Measurements from ENCODE around the gene GSG1L.
A peak's percentile ranks its signal among the peaks of the same experiment; 100 is the strongest.
"Not testable (repeated sequence)": the region's sequence is repeated elsewhere in the genome, so short reads cannot be mapped to it uniquely, and the experiment has no call there.

The GSG1L gene

GRCh38 chr16:27980919-27981700 lies 82.4 kb downstream of the GSG1L start:
- no peak for DNase-seq (ENCODE audit: low spot score in 2 of 2)
- H3K27ac Mint-ChIP-seq: no peak overlapping the region
- no peaks in the 10 kb centered on the region for H3K9me3 Mint-ChIP-seq
- H3K4me1 Mint-ChIP-seq: peaks cover 3% of the 10 kb centered on the region
- peaks cover 2% of the 10 kb centered on the region for H3K36me3 Mint-ChIP-seq
- no peak overlapping the region for H3K4me3 Mint-ChIP-seq
- ATAC-seq (ENCODE audit: low read depth): no peak
- H3K27me3 Mint-ChIP-seq: peaks cover 8% of the 10 kb centered on the region

- no peaks in the 10 kb centered on the region for H3K9me3 Mint-ChIP-seq
- H3K27me3 Mint-ChIP-seq: peaks cover 12% of the 10 kb centered on the region
- H3K4me1 Mint-ChIP-seq: peaks cover 3% of the 10 kb centered on the region
- no peak overlapping the region for H3K27ac Mint-ChIP-seq
- H3K36me3 Mint-ChIP-seq: peaks cover 2% of the 10 kb centered on the region
- ATAC-seq (ENCODE audit: low read depth) (no peak), DNase-seq (ENCODE audit: low spot score in 2 of 2) (no peak)
- no peak overlapping the region for H3K4me3 Mint-ChIP-seq
These were observed 83.3 kb downstream of the GSG1L start for GRCh38 chr16:27980076-27980775.

GRCh38 chr16:27979668-27980067 lies 83.8 kb downstream of the GSG1L start:
- H3K4me1 Mint-ChIP-seq; ATAC-seq (ENCODE audit: low read depth); DNase-seq (ENCODE audit: low spot score in 2 of 2); H3K27ac Mint-ChIP-seq; H3K9me3 Mint-ChIP-seq; H3K36me3 Mint-ChIP-seq; H3K4me3 Mint-ChIP-seq: not testable (repeated sequence)
- peaks cover 10% of the 10 kb centered on the region for H3K27me3 Mint-ChIP-seq

GRCh38 chr16:27978876-27979275 lies 84.6 kb downstream of the GSG1L start:
- ATAC-seq (ENCODE audit: low read depth): no peak
- DNase-seq (ENCODE audit: low spot score in 2 of 2): no peak
- Mint-ChIP-seq H3K4me3 (no peak overlapping the region), H3K27me3 (peaks cover 10% of the 10 kb centered on the region), H3K9me3 (no peaks in the 10 kb centered on the region), H3K36me3 (peaks cover 2% of the 10 kb centered on the region), H3K27ac (no peak overlapping the region), H3K4me1 (peaks cover 3% of the 10 kb centered on the region)

GRCh38 chr16:27977966-27978365 lies 85.5 kb downstream of the GSG1L start:
- no peak overlapping the region for H3K27ac Mint-ChIP-seq
- no peak for ATAC-seq (ENCODE audit: low read depth)
- peaks cover 3% of the 10 kb centered on the region for H3K4me1 Mint-ChIP-seq
- peaks cover 10% of the 10 kb centered on the region for H3K27me3 Mint-ChIP-seq
- peaks cover 2% of the 10 kb centered on the region for H3K36me3 Mint-ChIP-seq
- DNase-seq (ENCODE audit: low spot score in 2 of 2): no peak
- no peaks in the 10 kb centered on the region for H3K9me3 Mint-ChIP-seq
- no peak overlapping the region for H3K4me3 Mint-ChIP-seq

- peaks cover 3% of the 10 kb centered on the region for H3K4me1 Mint-ChIP-seq
- H3K4me3 Mint-ChIP-seq: no peak overlapping the region
- peaks cover 10% of the 10 kb centered on the region for H3K27me3 Mint-ChIP-seq
- H3K36me3 Mint-ChIP-seq: peaks cover 2% of the 10 kb centered on the region
- no peak for DNase-seq (ENCODE audit: low spot score in 2 of 2)
- H3K9me3 Mint-ChIP-seq: no peaks in the 10 kb centered on the region
- no peak for ATAC-seq (ENCODE audit: low read depth)
- no peak overlapping the region for H3K27ac Mint-ChIP-seq
These were observed 86.5 kb downstream of the GSG1L start for GRCh38 chr16:27976990-27977389.

- Mint-ChIP-seq H3K4me1 (peaks cover 3% of the 10 kb centered on the region), H3K9me3 (peaks cover 2% of the 10 kb centered on the region), H3K27me3 (peaks cover 10% of the 10 kb centered on the region), H3K4me3 (no peak overlapping the region), H3K27ac (no peak overlapping the region), H3K36me3 (peaks cover 2% of the 10 kb centered on the region)
- DNase-seq (ENCODE audit: low spot score in 2 of 2) (no peak), ATAC-seq (ENCODE audit: low read depth) (no peak)
These were observed 88.5 kb downstream of the GSG1L start for GRCh38 chr16:27974896-27975540.

GRCh38 chr16:27973678-27974077 lies 89.8 kb downstream of the GSG1L start:
- peaks cover 7% of the 10 kb centered on the region for H3K27me3 Mint-ChIP-seq
- H3K36me3 Mint-ChIP-seq: no peaks in the 10 kb centered on the region
- H3K4me1 Mint-ChIP-seq: no peaks in the 10 kb centered on the region
- peaks cover 2% of the 10 kb centered on the region for H3K9me3 Mint-ChIP-seq
- DNase-seq (ENCODE audit: low spot score in 2 of 2) (no peak), ATAC-seq (ENCODE audit: low read depth) (no peak)
- no peak overlapping the region for H3K27ac Mint-ChIP-seq
- no peak overlapping the region for H3K4me3 Mint-ChIP-seq

- Mint-ChIP-seq H3K9me3 (peaks cover 2% of the 10 kb centered on the region), H3K4me1 (no peaks in the 10 kb centered on the region), H3K27me3 (peaks cover 6% of the 10 kb centered on the region), H3K4me3 (no peak overlapping the region), H3K27ac (no peak overlapping the region), H3K36me3 (no peaks in the 10 kb centered on the region)
- peak; percentile 56 for ATAC-seq (ENCODE audit: low read depth)
- DNase-seq (ENCODE audit: low spot score in 2 of 2): peak; percentile 8 to 14
These were observed 91.0 kb downstream of the GSG1L start for GRCh38 chr16:27972500-27972899.

GRCh38 chr16:27969574-27969973 lies 93.9 kb downstream of the GSG1L start:
- no peaks in the 10 kb centered on the region for H3K36me3 Mint-ChIP-seq
- no peak overlapping the region for H3K27ac Mint-ChIP-seq
- DNase-seq (ENCODE audit: low spot score in 2 of 2): no peak
- H3K27me3 Mint-ChIP-seq: peaks cover 7% of the 10 kb centered on the region
- no peak for ATAC-seq (ENCODE audit: low read depth)
- peaks cover 2% of the 10 kb centered on the region for H3K9me3 Mint-ChIP-seq
- no peaks in the 10 kb centered on the region for H3K4me1 Mint-ChIP-seq
- no peak overlapping the region for H3K4me3 Mint-ChIP-seq

GRCh38 chr16:27967169-27967568 lies 96.3 kb downstream of the GSG1L start:
- Mint-ChIP-seq H3K27ac (no peak overlapping the region), H3K9me3 (peaks cover 4% of the 10 kb centered on the region), H3K4me3 (no peak overlapping the region), H3K27me3 (peaks cover 15% of the 10 kb centered on the region), H3K36me3 (no peaks in the 10 kb centered on the region), H3K4me1 (no peaks in the 10 kb centered on the region)
- no peak for DNase-seq (ENCODE audit: low spot score in 2 of 2)
- ATAC-seq (ENCODE audit: low read depth): no peak

- H3K36me3 Mint-ChIP-seq: no peaks in the 10 kb centered on the region
- no peak overlapping the region for H3K4me3 Mint-ChIP-seq
- H3K27ac Mint-ChIP-seq: no peak overlapping the region
- H3K4me1 Mint-ChIP-seq: no peaks in the 10 kb centered on the region
- peaks cover 4% of the 10 kb centered on the region for H3K9me3 Mint-ChIP-seq
- no peak for ATAC-seq (ENCODE audit: low read depth)
- H3K27me3 Mint-ChIP-seq: peaks cover 15% of the 10 kb centered on the region
- DNase-seq (ENCODE audit: low spot score in 2 of 2): no peak
These were observed 96.8 kb downstream of the GSG1L start for GRCh38 chr16:27966756-27967155.

- peaks cover 15% of the 10 kb centered on the region for H3K27me3 Mint-ChIP-seq
- no peak for ATAC-seq (ENCODE audit: low read depth)
- H3K4me3 Mint-ChIP-seq: no peak overlapping the region
- H3K4me1 Mint-ChIP-seq: no peaks in the 10 kb centered on the region
- H3K36me3 Mint-ChIP-seq: no peaks in the 10 kb centered on the region
- DNase-seq (ENCODE audit: low spot score in 2 of 2): no peak
- peaks cover 4% of the 10 kb centered on the region for H3K9me3 Mint-ChIP-seq
- no peak overlapping the region for H3K27ac Mint-ChIP-seq
These were observed 97.7 kb downstream of the GSG1L start for GRCh38 chr16:27965801-27966200.

GRCh38 chr16:27963471-27963965 lies 100.0 kb downstream of the GSG1L start:
- H3K4me1 Mint-ChIP-seq: no peaks in the 10 kb centered on the region
- H3K9me3 Mint-ChIP-seq: peaks cover 2% of the 10 kb centered on the region
- ATAC-seq (ENCODE audit: low read depth) (no peak), DNase-seq (ENCODE audit: low spot score in 2 of 2) (no peak)
- H3K27ac Mint-ChIP-seq: no peak overlapping the region
- no peak overlapping the region for H3K4me3 Mint-ChIP-seq
- H3K27me3 Mint-ChIP-seq: peaks cover 17% of the 10 kb centered on the region
- no peaks in the 10 kb centered on the region for H3K36me3 Mint-ChIP-seq

Measured in memory B cell (primary cell).